HG03025 (cell line): Measurements from ENCODE around the gene UNC119B.
"Not testable (repeated sequence)": the region's sequence is repeated elsewhere in the genome, so short reads cannot be mapped to it uniquely, and the experiment has no call there.

Source experiments
- ATAC-seq: cut with Tn5 transposase; IDR thresholded peaks from one replicate; pipeline ENCODE4 v1.9.1; 2021; ENCODE audit warnings: mild to moderate bottlenecking, moderate library complexity; ENCODE audit not compliant: unreplicated experiment, low FRiP score

The UNC119B gene

GRCh38 chr12:120710031-120710804, at the start of gene UNC119B:
TSS of gene UNC119B (plus strand) at chr12:120710458. CDS start at chr12:120710475, 17 bp downstream.
- ATAC-seq: peak; percentile 72

DNA sequence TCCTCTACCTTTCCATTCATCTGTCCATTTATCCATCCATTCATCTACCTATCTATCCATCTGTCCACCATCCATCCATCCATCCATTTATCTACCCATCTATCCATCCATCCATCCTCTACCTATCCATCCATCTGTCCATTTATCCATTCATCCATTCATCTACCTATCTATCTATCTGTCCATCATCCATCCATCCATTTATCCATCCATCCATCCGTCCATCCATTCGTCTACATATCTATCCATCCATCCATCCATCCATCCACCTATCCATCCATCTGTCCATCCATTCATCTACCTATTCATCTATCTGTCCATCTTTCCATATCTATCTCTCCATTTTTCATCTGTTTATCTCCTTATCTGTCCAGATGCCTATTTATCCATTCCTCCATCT, 48.8 kb upstream of the UNC119B start:
- no peak for ATAC-seq

GRCh38 chr12:120662879-120663278, 47.4 kb upstream of the UNC119B start:
- peak; percentile 63 for ATAC-seq

- ATAC-seq: no peak
Observed at GRCh38 chr12:120663741-120664140, 46.5 kb upstream of the UNC119B start.

DNA sequence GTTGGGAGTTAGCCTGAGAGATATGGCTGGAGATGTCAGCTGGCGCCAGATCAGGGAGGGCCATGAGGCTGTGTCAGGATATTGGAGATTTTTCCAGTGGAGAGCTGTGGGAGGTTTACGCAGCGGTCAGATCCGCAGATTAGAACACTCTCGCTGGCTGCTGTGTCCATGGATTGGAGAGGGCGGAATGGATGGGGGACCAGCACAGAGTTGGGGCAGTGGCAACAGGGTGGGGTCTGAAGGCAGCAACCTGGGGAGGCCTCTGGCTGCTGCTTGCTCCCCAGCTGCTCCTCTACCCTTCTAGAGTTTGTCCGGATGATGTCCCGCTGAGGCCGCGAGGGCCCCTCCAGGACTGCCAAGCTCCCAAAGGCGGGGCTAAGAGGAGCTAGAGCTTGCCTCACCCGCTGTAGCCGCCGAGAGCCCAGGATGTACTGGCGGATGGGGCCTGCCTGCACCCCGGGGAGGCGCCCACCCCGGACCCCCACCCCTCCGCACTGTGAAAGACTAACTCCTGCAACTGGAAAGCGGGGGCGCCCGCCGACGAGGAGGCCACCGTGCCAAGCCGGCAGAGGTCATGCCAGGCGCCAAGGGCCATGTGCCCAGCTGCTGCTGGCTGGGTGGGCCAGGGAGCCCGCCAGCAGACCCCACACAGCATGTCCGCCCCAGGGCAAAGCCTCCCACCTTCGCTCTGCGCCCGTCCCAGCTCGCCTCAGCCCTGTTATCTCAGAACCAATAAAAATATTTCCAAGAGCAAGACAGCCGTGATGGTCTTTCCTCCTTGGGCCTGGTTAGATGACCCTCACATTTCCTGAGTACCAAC, 43.5 kb upstream of the UNC119B start:
- no peak for ATAC-seq

DNA sequence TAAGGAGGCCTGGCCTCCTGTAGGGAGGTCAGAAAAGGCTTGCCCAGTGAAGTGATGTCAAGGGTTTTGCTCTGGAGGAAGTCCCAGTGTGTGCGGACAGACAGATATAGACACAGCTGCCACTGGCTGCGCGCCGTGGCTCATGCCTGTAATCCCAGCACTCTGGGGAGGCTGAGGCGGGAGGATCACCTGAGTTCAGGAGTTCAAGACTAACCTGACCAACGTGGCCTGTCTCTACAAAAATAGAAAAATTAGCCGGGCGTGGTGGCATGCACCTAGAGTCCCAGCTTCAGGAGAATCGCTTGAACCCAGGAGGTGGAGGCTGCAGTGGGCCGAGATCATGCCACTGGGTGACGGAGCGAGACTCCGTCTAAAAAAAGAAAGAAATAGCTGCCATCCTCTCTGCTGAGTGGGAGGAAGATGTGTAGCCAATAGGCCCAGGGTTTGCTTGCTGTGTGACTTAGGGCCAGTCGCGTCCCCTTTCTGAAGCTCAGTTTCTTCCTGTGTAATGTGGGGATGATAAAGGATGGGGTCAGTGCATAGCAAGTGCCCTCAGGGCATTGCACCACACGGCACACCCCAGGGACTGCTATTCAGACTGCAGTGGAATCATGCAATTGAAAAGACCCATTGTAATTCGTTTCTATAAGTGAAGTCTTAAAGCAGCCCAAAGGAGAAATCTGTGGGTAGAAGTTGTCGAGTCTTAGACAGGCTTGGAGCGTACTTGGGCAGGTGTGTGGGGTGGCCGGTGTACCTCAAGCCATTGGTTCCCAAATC, 42.0 kb upstream of the UNC119B start:
- ATAC-seq: no peak

DNA sequence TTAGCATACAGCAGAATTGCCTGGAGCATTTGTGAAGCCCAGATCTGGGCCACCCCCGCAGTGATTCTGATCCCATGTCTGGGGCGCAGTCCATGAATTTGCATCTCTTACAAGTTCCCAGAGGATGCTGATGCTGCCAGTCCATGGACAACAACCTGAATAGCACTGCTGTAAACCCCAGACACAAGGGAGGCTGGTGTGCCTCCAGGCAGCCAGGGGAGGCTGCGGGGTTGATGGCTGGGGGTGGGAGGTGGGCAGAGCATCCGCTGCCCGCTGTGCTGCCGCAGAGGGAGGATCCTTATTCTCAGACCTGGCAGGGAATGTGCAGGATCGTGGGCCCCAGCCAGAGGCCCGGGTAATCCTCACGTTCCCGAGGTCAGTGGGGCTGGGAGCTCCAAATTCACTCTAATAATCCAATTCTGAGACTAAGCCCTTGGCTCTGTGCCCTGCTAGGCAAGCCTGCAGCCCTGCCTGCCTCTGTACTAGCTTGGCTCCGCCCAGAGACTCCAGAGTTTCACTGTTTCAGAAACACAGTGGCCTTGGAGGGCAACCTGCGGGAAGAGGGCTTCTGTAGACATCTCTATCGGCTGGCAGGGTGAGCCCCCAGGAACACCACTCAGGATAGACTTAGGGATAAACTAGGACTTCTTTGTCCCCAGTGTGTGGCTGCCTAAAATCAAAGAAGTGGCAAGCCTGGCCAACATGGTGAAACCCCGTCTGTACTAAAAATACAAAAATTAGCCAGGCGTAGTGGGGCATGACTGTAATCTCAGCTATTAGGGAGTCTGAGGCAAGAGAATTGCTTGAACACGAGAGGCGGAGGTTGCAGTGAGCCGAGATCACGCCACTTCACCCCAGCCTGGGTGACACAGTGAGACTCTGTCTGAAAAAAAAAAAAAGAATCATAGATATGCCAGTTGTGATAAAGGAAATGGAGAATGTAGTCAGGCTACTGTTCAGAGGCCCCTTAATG, 41.1 kb upstream of the UNC119B start:
- ATAC-seq: no peak

DNA sequence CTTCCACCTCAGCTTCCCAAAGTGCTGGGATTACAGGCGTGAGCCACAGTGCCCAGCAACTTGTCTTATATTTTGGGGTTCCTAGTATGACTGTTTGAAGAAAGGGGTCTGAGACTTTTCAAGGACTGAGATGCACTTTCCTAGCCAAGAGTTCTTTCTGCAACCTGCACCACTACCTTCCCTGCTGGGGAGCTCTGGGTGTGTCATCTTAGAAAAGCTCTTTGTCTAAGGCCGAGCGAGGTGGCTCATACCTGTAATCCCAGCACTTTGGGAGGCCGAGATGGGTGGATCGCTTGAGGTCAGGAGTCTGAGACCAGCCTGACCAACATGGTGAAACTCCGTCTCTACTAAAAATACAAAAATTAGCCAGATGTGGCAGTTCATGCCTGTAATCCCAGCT, 40.0 kb upstream of the UNC119B start:
- not testable (repeated sequence) for ATAC-seq

GRCh38 chr12:120670667-120671066, 39.6 kb upstream of the UNC119B start:
- no peak for ATAC-seq

GRCh38 chr12:120674097-120674636, 36.1 kb upstream of the UNC119B start:
- no peak for ATAC-seq

DNA sequence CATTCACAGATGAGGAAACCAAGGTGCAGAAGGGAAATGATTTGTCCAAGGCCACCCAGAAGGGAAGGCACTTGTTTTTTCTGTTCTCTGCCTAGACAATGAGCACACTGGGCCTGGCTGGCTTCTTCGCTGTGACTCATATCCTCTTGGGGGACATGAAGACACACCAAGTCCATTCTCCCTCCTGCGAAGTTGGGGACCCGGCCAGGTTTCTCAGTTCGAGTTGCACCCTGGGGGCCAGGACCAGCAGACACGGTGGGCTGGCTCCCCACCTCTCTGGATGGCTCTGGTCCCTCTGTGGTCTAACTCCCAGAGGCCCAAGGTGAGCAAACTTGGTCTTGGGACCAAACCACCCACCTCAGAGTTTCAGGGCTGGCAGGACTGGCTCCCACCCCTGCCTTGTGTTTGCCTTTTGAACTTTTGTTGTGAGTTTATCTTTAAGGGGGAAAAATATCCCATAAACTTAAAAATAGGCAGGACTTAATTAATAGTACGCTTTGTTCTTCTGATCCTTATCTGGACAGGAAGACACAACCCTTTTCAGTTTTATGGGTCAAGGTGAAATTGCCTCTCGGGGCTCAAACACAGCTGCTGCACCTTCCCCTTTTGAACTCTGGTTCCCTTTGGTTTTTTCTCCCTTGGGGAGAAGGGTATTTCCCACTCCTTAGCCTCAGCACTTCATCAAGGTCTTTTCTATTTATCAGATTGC, 32.3 kb upstream of the UNC119B start:
- ATAC-seq: no peak

GRCh38 chr12:120678572-120678971, 31.7 kb upstream of the UNC119B start:
- no peak for ATAC-seq

DNA sequence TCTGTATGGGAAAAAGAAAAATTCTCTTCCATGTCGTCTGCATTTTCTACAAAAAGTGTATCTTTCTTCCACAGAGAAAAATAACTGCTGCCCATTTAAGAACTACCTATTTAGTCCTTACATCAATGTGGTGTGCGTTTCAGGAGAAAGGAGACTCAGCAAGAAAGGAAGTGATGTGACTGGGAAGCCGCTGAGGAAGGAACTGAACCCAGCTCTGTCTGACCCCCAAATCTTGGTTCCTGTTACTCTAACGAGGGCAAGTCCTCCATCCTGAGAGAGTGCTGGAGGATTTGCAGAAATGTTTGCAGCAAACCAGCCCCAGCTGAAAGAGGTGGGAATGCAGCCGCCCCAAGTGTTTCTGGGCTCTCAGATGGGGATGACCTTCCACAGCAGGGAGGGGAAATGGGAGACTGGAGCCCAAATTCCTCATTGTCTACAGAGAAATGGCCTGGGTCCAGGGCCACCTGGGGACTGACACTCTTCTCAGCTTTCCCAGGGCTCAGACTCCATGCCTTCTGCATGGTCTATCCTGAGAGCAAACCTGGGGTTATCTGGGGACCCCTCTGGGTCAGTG, 30.0 kb upstream of the UNC119B start:
- no peak for ATAC-seq

DNA sequence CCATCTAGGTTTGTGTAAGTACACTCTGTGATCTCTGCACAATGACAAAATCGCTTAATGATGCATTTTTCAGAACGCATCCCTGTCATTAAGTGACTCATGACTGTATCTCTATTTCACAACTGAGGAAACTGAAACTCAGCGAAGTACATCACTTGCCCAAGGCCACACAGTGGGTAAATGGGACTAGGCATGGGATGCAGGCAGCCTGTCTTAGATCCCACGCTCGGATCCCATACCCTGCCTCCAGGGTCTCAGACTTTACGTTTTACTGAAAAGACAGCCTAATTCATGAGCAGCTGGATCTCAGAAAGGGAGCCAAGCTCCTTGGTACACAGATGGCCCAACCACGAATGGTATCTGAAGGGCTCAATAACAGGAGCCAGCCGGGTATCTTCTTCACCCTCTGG, 25.7 kb upstream of the UNC119B start:
- ATAC-seq: no peak

- ATAC-seq: no peak
Observed at GRCh38 chr12:120685522-120685921, 24.7 kb upstream of the UNC119B start.

DNA sequence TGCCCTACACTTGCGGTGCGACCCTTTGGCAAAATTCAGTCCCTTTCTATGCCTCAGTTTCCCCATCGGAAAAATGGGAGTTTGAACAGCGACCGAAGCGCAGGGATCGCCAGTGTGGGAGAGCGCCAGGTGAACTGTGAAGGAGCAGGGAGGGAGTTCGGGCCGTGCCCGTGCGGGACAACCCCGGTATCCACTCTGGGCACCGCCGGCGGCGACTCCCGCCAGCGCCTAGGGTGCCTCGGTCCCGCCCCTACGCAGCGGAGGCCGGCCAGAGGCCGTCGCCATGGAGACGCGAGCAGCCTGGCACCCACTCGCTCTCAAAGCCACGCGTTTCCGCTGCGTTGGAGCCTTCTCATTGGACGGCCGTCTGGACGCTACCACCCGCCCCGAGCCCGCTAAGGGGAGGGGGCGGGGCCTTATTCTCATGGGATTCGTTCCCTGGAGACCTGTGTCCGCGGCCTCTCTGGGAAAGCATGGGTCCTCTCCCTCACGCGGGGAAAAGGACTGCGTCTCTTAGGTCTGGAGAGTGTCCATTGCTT, 24.0 kb upstream of the UNC119B start:
- peak; percentile 74 for ATAC-seq

GRCh38 chr12:120686690-120687577, 23.3 kb upstream of the UNC119B start, which contains the start of gene MLEC:
TSS of gene MLEC (plus strand) at chr12:120687149. CDS start at chr12:120687297, 148 bp downstream.
- ATAC-seq: peak; percentile 63
